8988T (cell line): ENCODE measurements around the gene MAP3K10.

Experiments used
- DNase-seq: peaks from one replicate; pipeline ENCODE4 v3.0.0; 2011

MAP3K10 gene

GRCh38 chr19:40234429-40235237, 43.4 kb downstream of the MAP3K10 start:
- no peak for DNase-seq

- DNase-seq = no peak
Measured at GRCh38 chr19:40235238-40236025, 44.2 kb downstream of the MAP3K10 start.

- DNase-seq = no peak
Measured at GRCh38 chr19:40236026-40236355, 44.8 kb downstream of the MAP3K10 start.

- no peak for DNase-seq
Measured at GRCh38 chr19:40236366-40236765, 45.1 kb downstream of the MAP3K10 start.

GRCh38 chr19:40237791-40238190, 46.6 kb downstream of the MAP3K10 start:
- DNase-seq = no peak

GRCh38 chr19:40238775-40239174, 47.5 kb downstream of the MAP3K10 start:
- DNase-seq = no peak

GRCh38 chr19:40239415-40240226, 48.4 kb downstream of the MAP3K10 start:
- no peak for DNase-seq

- no peak for DNase-seq
Measured at GRCh38 chr19:40240332-40240731, 49.1 kb downstream of the MAP3K10 start.

- no peak for DNase-seq
Measured at GRCh38 chr19:40241125-40241808, 50.0 kb downstream of the MAP3K10 start.

GRCh38 chr19:40241809-40242384, 50.7 kb downstream of the MAP3K10 start:
- DNase-seq = no peak

- no peak for DNase-seq
Measured at GRCh38 chr19:40242480-40242879, 51.3 kb downstream of the MAP3K10 start.

GRCh38 chr19:40243181-40243580, 52.0 kb downstream of the MAP3K10 start:
- no peak for DNase-seq

- no peak for DNase-seq
Measured at GRCh38 chr19:40244579-40245317, 53.5 kb downstream of the MAP3K10 start.

- DNase-seq = no peak
Measured at GRCh38 chr19:40245506-40246128, 54.4 kb downstream of the MAP3K10 start.

- no peak for DNase-seq
Measured at GRCh38 chr19:40246292-40247073, 55.3 kb downstream of the MAP3K10 start.

- no peak for DNase-seq
Measured at GRCh38 chr19:40247178-40247577, 56.0 kb downstream of the MAP3K10 start.

- no peak for DNase-seq
Measured at GRCh38 chr19:40247735-40248262, 56.6 kb downstream of the MAP3K10 start.

GRCh38 chr19:40249201-40249600, 58.0 kb downstream of the MAP3K10 start:
- no peak for DNase-seq

GRCh38 chr19:40249781-40250180, 58.6 kb downstream of the MAP3K10 start:
- no peak for DNase-seq

GRCh38 chr19:40251244-40251643, 60.0 kb downstream of the MAP3K10 start:
- DNase-seq = no peak
